ENCODE measurements around the gene CEP290.

The CEP290 gene

DNA sequence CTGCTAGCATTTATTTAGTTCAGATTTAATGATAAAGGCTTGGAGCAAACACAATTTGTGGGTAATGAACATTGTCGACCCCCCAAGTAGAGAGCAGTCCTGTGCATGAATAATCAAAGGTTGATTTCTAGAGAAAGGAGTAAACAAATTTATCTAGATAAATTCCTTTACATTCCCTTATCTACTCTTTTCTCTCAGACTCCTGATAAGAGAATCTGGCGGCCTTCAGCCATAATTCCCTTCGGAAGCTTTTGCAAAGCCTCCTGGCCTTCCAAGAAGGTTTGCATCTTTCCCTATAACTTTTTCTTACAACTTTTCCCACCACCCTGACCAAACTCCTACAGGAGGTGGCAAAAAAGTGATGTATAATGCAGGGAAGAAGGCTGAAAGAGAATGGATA, 42.3 kb upstream of the CEP290 start:
- no peaks in the 10 kb centered on the region for H3K27me3 ChIP-seq (replicated peaks; ENCODE audit: control insufficient read depth, insufficient read depth, low read length)
- peaks cover 3% of the 10 kb centered on the region for H3K36me3 ChIP-seq (ENCODE audit: control insufficient read depth, insufficient read depth, low read length)
- no peak for DNase-seq (ENCODE audit: extremely low read depth, insufficient read length)
- no peak overlapping the region for H3K4me3 ChIP-seq (replicated peaks; ENCODE audit: low read depth, low read length)
- TF ChIP-seq, protein P1, sequence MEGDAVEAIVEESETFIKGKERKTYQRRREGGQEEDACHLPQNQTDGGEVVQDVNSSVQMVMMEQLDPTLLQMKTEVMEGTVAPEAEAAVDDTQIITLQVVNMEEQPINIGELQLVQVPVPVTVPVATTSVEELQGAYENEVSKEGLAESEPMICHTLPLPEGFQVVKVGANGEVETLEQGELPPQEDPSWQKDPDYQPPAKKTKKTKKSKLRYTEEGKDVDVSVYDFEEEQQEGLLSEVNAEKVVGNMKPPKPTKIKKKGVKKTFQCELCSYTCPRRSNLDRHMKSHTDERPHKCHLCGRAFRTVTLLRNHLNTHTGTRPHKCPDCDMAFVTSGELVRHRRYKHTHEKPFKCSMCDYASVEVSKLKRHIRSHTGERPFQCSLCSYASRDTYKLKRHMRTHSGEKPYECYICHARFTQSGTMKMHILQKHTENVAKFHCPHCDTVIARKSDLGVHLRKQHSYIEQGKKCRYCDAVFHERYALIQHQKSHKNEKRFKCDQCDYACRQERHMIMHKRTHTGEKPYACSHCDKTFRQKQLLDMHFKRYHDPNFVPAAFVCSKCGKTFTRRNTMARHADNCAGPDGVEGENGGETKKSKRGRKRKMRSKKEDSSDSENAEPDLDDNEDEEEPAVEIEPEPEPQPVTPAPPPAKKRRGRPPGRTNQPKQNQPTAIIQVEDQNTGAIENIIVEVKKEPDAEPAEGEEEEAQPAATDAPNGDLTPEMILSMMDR (IDR thresholded peaks at IDR 0.05; ENCODE audit: insufficient read depth, low read length, poor library complexity, severe bottlenecking), result no peak

DNA sequence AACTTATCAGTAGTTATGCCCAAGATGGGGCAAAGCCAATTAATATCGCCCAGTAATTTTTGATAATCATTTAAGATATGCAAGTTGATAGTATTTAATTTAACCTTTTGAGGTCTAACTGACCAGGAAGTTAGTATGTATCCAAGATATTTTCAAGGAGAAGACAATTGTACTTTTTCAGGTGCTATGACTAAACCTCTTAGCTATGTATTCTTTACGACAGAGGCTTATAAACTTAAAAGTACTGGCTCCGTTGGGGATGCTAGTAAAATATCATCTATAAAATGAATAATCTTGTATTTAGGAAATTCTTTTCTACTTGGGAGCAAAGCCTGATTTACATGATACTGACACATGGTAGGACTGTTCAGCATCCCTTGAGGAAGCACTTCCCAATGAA, 40.5 kb upstream of the CEP290 start:
- DNase-seq (ENCODE audit: extremely low read depth, insufficient read length), result no peak
- H3K36me3 ChIP-seq (ENCODE audit: control insufficient read depth, insufficient read depth, low read length), result peaks cover 3% of the 10 kb centered on the region

DNA sequence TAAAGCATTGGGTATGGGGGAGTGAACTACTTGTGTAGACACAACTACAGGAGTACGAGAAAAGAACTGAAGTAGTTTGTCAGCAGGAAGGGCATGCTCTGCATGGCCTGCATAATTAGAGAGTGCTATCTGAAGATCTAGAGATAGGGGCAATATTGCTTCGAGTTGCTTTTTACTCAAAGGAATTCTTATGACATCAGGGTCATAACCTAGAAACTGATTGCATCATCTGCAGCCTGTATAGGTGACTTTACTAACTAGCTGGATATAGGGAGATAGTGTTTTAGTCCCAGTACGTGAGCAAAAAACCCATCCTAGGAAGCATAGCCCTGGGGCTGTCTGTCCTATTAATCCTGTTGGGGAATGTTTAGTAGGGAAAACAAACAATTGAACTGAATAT, 40.0 kb upstream of the CEP290 start:
- Histone ChIP-seq H3K4me3 (replicated peaks; ENCODE audit: low read depth, low read length) (no peak overlapping the region), H3K27me3 (replicated peaks; ENCODE audit: control insufficient read depth, insufficient read depth, low read length) (no peaks in the 10 kb centered on the region), H3K36me3 (ENCODE audit: control insufficient read depth, insufficient read depth, low read length) (peaks cover 3% of the 10 kb centered on the region)
- TF ChIP-seq, protein P1 (IDR thresholded peaks at IDR 0.05; ENCODE audit: insufficient read depth, low read length, poor library complexity, severe bottlenecking), result no peak
- DNase-seq (ENCODE audit: extremely low read depth, insufficient read length), result no peak

More for the DNA sequence above, 40.5 kb upstream of the CEP290 start:
- no peak overlapping the region for H3K4me3 ChIP-seq (replicated peaks; ENCODE audit: low read depth, low read length)
- TF ChIP-seq, protein P1 (IDR thresholded peaks at IDR 0.05; ENCODE audit: insufficient read depth, low read length, poor library complexity, severe bottlenecking), result no peak
- H3K27me3 ChIP-seq (replicated peaks; ENCODE audit: control insufficient read depth, insufficient read depth, low read length), result no peaks in the 10 kb centered on the region

DNA sequence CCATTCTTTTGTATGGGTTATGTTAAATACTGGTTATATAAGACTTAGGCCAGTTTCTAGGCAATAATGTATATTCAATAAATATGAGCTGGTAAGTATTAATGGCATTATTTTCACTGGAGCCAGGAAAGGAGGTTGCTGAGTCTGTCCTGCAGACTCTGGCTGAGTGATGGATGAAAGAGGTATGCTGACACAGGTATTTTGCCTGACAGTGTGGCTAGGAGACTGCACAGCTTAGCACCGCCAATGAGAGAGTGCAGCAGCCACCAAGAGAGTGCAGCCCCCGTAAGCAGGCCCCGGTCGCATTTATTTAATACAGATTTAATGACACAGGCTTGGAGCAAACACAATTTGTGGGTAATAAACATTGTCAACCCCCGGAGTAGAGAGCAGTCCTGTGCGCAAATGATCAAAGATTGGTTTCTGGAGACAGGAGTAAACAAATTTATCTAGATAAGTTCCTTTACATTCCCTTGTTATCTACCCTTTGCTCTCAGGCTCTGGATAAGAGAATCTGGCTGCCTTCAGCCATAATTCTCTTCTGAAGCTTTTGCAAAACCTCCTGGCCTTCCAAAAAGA, 37.6 kb upstream of the CEP290 start:
- no peak for DNase-seq (ENCODE audit: extremely low read depth, insufficient read length)
- no peaks in the 10 kb centered on the region for H3K27me3 ChIP-seq (replicated peaks; ENCODE audit: control insufficient read depth, insufficient read depth, low read length)
- peaks cover 4% of the 10 kb centered on the region for H3K36me3 ChIP-seq (ENCODE audit: control insufficient read depth, insufficient read depth, low read length)
- TF ChIP-seq, protein P1 (IDR thresholded peaks at IDR 0.05; ENCODE audit: insufficient read depth, low read length, poor library complexity, severe bottlenecking), result no peak
- no peak overlapping the region for H3K4me3 ChIP-seq (replicated peaks; ENCODE audit: low read depth, low read length)

- peaks cover 4% of the 10 kb centered on the region for H3K36me3 ChIP-seq (ENCODE audit: control insufficient read depth, insufficient read depth, low read length)
- TF ChIP-seq, protein P1 (IDR thresholded peaks at IDR 0.05; ENCODE audit: insufficient read depth, low read length, poor library complexity, severe bottlenecking), result no peak
Measured at GRCh38 chr12:88175544-88175943, 33.7 kb upstream of the CEP290 start.

More at GRCh38 chr12:88175544-88175943, 33.7 kb upstream of the CEP290 start:
- Histone ChIP-seq H3K4me3 (replicated peaks; ENCODE audit: low read depth, low read length) (no peak overlapping the region), H3K27me3 (replicated peaks; ENCODE audit: control insufficient read depth, insufficient read depth, low read length) (no peaks in the 10 kb centered on the region)
- no peak for DNase-seq (ENCODE audit: extremely low read depth, insufficient read length)
